HPDE6-E6E7 (cell line): ENCODE results near the gene MIB2.

Experiments used
- DNase-seq: peaks from one replicate; pipeline ENCODE4 v3.0.0; 2011; ENCODE audit warnings: missing footprints; ENCODE audit errors: extremely low spot score

The MIB2 gene

DNA sequence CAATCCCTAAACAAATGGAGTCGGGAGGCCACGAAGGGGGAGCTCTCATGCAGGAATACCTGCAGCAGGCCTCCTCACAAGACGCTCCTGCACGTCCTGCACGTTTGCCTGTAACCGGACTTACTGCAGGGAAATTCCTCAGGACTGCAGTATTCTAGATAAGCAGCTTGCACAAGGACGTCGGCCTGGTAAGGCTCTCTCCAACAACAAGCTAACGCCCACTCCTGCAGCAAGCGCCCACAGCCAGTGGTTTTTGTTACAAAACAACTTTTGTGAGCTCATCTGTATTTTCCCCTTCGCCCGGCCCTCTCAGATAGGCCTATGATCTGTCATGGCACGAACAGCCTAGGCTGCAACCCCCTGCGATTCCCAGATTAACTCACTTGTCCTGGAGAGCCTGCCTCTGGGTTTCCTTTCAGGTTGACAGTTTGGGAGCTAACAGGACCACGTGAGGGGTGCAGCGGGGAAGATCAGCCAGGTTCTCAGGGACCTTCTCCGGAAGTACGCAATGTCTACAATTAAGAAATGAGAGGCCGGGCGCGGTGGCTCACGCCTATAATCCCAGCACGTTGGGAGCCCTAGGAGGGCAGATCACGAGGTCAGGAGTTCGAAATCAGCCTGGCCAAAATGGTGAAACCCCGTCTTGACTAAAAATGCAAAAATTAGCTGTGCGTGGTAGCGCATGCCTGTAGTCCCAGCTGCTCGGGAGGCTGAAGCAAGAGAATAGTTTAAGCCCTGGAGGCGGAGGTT lies 921 bp upstream of the MIB2 start:
- DNase-seq: no peak

DNA sequence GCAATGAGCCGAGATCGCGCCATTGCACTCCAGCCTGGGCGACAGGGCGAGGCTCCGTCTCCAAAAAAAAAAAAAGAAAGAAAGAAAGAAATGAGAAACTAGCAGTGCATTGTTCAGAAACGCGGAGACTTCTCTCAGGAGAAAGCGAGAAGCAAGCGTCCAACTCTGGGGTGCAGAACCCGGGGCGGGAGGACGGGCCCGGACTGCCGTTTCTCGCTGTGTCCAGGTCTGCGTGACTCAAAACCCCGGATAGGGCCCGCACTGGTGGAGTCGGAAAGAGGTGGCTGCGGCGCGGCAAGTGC lies 395 bp upstream of the MIB2 start:
- no peak for DNase-seq

DNA sequence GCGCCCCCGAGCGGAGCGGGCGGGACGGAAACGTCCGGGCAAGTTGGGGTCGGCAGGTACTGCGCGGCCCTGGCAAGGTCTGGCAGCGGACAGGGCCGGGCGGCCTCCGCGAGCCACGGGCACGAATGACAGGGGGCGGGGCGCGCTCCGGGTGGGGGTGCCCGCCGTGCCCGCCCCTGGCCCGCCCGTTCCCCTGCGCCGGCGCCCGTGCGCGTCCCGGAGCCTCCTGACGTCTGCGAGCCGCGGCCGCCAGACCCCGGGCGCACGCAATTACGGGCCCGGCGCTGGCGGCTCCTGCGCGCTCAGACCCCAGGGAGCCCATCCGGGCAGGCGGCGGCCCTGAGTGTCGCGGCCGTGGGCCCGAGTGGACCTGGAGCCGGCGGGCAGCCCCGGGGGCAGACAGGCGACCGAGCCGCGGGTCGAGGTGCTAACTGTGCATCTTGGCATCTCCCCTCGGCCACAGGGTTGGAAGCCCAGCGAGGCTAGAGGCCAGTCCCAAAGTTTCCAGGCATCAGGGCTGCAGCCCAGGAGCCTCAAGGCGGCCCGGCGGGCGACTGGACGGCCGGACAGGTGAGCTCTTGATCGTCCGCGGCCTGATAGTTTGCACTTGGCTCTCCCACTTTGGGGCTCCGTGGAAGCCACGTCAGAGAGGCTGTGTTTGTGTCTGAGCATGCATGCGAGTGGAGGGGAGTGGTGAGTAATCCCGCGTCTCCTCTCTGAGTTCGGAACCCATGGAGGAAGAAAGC lies 918 bp downstream of the MIB2 start:
- DNase-seq: no peak

DNA sequence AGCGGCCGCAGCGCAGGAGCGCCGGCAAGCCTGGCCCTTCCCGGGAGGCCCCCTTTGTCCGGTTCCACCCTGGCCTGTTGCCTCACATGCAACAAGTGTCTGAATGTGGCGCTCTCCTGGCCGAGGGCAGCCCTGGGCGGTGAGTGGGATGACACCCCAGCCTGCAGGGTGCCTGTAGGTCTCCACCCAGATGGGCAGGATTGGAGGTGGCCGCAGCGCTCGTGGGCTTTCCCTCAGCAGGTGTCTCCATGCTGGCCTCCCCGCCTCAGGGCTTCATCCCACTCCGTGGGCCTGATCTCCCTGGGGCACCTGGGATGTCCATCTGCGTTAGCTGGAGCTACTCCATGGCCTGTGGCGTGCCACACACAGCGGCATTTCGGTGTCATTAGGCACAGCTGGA lies 1.5 kb downstream of the MIB2 start:
- no peak for DNase-seq

DNA sequence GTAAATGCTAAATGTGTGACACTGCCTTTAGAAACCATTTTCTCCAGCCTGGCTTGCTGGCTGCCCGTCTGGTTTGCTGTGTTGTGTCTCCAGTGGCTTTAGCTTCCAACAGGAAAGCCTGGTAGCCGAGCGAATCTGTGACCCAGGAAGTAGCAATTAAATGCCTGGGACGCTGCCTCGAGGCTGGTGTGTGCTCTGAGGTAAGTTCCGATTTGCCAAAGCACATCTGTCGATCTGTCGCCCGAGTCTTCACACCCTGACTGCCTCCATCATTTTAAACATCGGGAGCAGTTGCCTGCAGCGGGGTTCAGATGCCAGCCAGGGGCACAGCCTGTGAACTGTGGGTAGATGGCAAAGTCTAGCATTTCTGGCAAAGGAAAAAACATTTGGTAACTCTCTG lies 2.2 kb downstream of the MIB2 start:
- no peak for DNase-seq

DNA sequence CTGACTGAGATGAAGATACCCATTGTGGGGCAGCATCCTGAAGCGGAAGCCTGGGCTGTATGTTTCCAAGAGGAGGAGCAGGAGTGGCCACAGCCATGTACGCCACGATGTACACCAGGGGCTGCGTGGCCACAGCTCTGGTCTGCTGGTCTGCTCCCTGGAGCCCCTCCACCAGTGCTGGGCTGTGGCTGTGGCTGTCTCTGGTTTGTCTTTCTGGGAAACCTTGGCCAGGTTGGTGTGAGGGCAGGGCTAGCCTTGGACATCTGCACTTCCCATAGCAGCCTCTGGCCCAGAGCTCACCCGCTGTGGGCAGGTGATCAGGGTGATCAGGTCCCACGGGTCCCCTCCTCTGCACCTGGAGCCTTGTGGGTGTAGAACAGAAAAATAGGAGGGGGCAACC lies 2.6 kb downstream of the MIB2 start:
- no peak for DNase-seq

DNA sequence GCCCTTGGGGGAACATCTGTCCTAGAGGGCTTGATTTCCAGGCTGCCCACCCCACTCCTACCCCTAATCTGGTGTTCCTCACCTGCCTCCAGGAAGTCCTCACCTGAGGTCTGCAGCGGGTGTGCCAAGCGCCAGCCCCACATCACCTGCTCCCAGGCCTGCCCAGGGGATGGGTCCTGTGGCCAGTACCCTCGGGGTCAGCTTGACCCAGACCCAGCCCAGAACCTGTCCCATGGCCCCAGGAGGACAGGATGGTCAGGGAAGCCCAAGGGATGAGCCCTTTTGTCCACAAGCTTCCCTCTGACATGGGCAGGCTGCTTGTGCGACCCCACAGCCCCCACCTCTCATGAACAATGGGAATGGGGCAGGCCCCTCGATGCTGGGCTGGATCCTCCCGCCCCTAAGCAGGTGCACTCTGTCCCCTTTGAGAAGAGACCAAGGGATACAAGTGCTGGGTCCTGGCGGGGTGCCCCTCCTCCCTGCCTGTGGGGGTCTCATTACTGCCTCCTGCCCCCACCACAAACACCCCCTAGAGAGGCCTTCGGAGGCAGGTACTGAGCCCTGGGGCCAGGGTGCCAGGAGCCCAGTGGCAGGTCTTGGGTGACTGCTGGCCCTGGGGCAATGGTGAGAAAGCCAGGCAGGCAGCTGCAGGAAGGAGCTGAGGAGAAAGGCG lies 3.2 kb downstream of the MIB2 start:
- no peak for DNase-seq

DNA sequence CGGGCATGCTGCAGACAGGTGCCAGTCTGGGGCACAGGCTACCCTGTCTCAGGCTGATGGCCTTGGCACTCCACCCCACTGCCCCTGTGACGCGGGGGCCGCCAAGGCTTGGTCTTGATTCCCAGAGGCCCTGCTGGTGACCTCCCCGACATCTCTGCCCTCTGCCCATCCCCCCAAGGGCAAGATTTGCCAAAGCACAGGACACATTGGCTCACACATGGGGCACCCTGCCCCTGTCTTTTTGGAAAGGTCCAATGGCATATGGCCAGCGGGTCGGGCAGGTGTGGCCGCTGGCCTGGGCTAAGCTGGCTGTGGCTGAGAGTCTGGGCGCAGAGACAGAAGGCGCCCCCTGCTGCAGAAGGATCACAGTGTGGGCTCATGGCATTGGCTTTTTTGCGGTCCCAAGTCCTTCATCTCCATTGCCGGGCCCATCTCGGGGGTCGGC lies 4.6 kb downstream of the MIB2 start:
- DNase-seq: no peak

DNA sequence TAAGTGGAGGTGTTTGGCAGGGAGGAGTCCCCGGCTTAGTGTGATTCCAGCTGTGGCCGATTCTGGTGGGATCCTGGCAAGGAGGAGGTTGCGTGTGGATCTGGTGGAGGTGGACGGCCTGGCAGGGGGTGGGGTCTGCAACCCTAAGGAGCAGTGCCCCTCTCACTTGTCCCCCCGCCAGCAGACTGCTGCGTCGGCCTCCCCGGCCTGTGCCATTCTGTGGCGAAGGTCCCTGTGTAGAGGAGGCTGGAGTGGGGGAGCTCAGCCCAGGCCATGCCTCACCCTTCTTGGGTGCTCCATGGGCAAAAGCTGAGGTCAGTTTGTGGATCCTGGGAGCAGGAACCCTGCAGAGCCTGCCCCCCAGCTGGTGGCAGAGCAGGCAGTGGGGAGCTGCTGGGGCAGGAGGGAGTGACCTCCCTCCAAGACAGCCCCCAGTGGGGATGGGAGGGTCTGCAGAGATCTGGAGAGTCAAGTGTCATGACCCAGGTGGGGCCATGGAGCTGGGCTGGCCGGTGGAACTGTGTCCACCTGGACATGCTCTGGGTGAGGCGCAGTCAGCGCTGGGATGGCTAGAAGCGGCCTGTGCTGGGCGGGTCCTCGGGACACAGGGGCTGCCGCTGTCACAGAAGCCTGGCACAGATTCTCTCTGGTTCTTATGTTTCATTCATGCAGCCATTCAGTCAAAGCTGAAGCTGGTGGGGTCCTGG lies 5.3 kb downstream of the MIB2 start:
- no peak for DNase-seq

DNA sequence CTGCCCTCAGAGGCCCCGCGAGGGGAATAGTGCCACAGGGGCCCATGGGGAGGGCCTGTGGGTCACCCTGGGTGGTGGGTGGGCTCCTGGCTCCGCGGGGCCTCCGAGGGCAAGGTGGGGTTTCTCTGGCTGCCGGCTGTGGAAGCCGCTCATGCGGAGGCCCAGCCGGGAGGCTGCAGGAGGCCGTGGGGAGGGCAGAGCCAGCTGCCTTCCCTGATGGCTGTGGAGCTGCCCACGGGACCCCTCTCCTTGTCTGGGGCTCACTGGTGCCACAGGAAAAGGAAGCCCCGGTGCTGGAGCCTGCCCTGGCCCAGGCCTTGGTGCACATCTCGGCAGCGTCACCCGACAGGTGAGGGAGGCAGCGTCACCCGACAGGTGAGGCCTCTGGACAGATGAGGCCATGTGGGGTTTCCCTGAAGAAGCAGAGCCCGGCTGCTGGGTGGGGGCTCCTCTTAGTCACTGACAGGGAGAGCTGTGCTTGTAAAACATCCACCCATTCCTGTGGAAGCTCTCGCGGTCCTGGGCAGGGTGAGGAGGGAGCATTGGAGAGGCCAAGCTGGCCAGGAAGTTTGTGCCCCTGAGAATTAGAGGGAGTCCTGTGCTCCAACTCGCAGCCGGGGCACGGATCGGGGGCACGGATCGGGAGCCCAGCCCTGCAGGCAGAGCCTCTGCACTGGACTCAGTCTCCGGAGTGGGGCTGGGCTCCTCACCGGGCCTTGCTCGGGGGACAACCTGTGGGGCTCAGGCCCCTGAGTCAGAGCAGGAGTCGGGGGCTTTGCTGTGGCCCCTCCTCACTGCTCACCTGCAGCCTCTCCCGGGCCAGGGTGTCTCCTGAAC lies 6.1 kb downstream of the MIB2 start:
- DNase-seq: no peak

DNA sequence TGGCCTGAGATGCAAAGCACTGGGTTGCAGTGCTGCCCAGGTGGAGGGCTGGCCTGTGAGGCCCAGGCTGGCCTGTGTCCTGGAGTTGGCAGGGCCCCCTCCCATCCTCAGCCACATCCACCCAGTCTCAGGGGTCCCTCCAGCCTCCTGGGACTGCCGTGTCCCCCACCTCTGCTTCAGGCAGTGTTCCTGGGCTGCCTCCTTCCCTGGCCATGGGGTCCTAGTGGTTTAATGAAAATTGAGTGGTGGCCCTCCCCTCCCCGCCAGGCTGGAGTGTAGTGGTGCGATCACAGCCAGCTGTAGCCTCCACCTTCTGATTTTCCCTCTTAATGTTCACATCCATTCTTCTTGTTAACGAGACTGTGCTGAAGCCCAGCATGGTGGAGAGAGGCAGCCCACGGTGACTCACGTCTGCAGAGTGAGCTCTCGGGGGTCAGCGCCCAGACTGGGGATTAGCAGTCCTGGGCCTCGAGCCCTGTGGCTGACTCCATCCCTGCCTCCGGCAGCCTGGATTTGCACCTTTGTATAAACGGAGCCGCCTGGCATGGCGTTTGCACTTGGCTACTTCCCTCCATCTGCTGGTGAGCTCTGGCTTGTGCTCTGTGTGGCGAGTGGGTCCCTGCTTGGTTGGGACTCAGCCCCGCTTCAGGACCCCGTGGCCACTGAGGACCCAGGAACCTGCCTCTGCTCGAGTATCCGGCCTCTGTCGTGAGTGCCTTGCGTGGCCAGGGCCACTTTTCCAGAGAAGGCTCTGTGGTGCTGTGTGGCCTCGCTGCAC lies 6.9 kb downstream of the MIB2 start:
- no peak for DNase-seq

DNA sequence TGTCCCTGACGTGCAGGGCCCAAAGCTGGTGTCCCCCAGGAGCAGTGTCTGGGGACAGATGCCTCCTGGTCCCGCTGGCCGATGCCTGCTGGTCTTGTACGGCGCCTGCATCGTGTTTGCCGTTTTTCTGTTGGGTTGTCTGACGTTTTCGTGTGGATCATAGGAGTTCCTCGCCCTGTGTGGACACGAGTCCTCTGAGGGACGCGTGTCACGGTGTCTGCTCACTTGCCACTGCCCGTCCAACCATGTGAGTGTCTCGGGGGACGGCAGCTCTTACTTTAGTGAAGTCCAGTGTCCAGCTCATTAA lies 7.4 kb downstream of the MIB2 start:
- DNase-seq: no peak

DNA sequence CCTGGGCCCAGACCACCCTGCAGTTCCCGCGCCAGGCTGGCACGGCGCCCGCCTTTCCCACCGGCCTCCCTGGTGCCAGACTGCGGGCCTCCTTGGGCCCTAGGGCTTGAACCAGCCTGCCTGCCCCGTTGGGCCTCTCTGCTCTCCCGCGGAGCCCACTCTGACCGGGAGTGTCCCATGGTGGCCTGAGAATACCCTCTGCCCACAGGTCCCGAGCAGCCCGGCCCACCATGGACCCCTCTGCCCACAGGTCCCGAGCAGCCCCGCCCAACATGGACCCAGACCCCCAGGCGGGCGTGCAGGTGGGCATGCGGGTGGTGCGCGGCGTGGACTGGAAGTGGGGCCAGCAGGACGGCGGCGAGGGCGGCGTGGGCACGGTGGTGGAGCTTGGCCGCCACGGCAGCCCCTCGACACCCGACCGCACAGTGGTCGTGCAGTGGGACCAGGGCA lies 7.9 kb downstream of the MIB2 start:
- DNase-seq: no peak

DNA sequence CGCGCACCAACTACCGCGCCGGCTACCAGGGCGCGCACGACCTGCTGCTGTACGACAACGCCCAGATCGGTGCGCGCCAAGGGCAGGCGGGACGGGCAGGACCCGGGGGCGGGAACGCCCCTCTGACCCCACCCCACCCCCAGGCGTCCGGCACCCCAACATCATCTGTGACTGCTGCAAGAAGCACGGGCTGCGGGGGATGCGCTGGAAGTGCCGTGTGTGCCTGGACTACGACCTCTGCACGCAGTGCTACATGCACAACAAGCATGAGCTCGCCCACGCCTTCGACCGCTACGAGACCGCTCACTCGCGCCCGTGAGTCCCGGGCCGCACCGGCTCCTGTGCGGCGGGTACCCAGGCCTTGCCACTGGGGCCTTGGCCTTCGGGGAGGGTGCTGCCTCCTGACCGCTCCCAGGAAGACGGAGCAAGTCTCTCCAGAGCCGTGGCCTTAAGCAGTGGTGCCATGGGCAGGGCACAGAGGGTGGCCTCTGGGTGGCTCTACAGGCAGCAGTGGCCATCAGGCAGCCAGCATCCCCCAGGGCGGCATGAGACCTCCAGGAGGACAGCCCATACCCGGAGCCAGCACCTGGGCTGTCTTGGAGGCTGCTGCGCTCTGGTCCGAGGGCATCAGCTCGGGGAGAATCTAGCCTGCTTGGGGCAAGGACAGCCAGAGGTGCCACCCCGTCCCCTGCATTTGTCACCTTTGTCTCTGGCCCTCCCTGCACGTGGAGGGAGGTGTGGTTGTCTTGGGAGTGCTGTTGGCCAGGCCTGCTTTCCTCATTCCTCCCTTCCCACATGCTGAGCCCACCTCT lies 8.5 kb downstream of the MIB2 start:
- no peak for DNase-seq

DNA sequence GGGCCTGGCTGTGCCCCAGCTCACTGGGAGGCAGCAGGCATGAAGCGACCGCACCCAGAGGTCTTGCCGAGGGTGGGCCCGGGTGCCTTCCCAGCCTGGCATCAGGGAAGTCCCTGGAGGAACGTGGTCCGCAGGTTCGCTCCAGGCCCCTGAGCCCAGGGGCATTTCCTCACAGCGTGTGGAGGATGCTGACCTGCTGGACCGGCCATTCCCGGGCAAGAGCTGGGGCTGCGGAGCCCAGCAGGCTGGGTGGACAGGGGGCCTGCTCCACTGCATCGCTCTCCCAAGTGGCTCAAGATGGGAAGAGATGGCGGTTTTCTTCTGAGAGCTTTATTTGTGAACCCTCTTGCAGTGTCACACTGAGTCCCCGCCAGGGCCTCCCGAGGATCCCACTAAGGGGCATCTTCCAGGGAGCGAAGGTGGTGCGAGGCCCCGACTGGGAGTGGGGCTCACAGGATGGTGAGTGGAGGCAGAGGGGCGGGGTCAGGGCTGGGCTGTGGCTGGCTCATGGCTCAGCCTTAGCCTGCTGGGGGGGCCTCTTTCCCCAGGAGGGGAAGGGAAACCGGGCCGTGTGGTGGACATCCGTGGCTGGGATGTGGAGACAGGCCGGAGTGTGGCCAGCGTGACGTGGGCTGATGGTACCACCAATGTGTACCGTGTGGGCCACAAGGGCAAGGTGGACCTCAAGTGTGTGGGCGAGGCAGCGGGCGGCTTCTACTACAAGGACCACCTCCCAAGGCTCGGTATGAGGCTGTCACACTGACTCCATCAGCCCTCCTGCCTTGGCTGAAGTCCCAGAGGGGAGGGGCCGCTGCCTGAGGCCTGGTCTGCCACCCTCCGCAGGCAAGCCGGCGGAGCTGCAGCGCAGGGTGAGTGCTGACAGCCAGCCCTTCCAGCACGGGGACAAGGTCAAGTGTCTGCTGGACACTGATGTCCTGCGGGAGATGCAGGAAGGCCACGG lies 9.4 kb downstream of the MIB2 start:
- DNase-seq: no peak

DNA sequence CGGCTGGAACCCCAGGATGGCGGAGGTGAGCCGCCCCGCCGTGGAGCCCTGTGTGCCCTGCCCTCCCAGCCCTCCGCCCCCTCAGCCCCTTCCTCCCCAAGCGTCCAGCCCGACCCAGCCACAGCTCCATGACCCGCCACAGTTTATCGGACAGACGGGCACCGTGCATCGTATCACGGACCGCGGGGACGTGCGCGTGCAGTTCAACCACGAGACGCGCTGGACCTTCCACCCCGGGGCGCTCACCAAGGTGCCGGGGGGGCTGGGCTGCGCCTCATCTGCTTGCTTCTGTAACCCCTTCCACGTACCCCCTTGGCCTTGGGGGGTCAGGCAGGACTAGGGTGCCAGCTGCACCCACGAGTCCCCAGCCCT lies 10.1 kb downstream of the MIB2 start:
- DNase-seq: no peak

DNA sequence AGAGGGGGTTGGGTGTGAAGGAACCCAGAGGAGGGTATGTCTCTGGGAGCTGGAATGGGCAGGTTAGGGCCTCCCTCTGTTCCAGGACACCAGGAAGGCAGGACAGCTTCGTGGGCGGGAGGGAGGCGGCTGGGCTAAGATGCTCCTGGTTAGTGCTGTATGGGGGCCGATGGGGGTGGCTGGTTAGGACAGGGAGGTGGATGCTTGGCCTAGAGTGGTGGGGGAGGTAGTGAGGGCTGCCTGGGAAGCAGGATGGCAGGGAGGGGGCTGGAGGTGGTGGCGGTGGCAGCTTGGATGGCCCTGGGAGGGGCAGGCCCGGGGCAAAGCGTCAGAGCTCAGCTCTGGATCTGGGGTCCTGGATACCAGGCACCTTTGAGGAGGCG lies 10.5 kb downstream of the MIB2 start:
- no peak for DNase-seq

DNA sequence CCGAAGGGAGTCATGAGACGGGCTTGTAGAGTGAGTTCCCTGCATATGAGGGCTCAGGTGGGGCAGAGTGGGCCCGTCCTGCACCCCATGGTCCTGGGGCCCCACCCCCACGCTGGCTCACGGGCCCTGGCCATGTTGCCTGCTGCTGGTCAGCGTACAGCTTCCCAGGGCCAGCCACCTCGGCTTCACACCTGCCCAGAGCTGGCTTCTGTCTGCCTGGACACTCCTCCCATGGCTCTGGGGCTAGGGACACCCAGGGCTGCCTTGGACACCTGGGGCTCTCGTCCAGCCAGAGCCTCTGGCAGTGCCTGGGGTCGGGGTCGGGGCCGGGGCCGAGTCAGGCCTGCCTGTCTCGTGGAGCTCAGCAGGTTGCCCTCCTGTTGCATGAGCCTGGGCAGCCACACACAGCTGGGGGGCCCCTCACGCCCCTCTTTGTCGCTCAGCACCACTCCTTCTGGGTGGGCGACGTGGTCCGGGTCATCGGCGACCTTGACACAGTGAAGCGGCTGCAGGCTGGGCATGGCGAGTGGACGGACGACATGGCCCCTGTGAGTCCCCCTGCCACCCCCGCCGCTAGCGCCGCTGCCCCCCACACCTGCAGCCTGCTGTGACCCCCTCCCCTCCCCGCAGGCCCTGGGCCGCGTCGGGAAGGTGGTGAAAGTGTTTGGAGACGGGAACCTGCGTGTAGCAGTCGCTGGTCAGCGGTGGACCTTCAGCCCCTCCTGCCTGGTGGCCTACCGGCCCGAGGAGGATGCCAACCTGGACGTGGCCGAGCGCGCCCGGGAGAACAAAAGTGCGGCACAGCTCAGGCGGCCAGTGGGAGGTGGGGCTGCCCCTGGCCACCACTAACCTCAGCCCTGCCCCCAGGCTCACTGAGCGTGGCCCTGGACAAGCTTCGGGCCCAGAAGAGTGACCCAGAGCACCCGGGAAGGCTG lies 11.2 kb downstream of the MIB2 start:
- DNase-seq: no peak
